Hypothalamus (tissue), 51 donors: ENCODE data around the gene CD151.

ENCODE experiments used
- DNase-seq, 51 donors: peaks; one replicate each; lab custom pipeline; 2025; lab: John Stamatoyannopoulos, UW

CD151 gene

GRCh38 chr11:827146-827896 is 5.4 kb upstream of the CD151 start:
- DNase-seq: no peak

- DNase-seq: no peak
Observed at GRCh38 chr11:827897-828192, 4.9 kb upstream of the CD151 start, which contains the start of gene CRACR2B. CRACR2B (plus strand) TSS chr11:827919; CDS start chr11:828608, 689 bp downstream.

- no peak for DNase-seq
Observed at GRCh38 chr11:828506-829175, 4.1 kb upstream of the CD151 start.

- no peak for DNase-seq
Observed at GRCh38 chr11:829176-829846, 3.4 kb upstream of the CD151 start.

- no peak for DNase-seq
Observed at GRCh38 chr11:829847-830294, 2.9 kb upstream of the CD151 start.

GRCh38 chr11:830295-831117 is 2.2 kb upstream of the CD151 start:
- peak in 16 of 51 donors; percentile 14 to 63 (median 46) for DNase-seq

- DNase-seq: no peak
Observed at GRCh38 chr11:831118-831864, 1.5 kb upstream of the CD151 start.

GRCh38 chr11:831961-832528 is 707 bp upstream of the CD151 start:
- no peak for DNase-seq

- DNase-seq: peak in 5 of 51 donors; percentile 6 to 46 (median 39)
Observed at GRCh38 chr11:833114-833791, 501 bp downstream of the CD151 start.

GRCh38 chr11:833849-834311 is 1.1 kb downstream of the CD151 start:
- DNase-seq: no peak

GRCh38 chr11:834371-835316 is 1.9 kb downstream of the CD151 start:
- peak in 14 of 51 donors; percentile 21 to 74 (median 42) for DNase-seq

GRCh38 chr11:836274-836673 is 3.5 kb downstream of the CD151 start:
- no peak for DNase-seq

- DNase-seq: no peak
Observed at GRCh38 chr11:836700-837099, 3.9 kb downstream of the CD151 start.

GRCh38 chr11:837189-837989 is 4.6 kb downstream of the CD151 start:
- DNase-seq: no peak

- no peak for DNase-seq
Observed at GRCh38 chr11:837990-838307, 5.2 kb downstream of the CD151 start.

- no peak for DNase-seq
Observed at GRCh38 chr11:838441-839279, 5.9 kb downstream of the CD151 start.
